ENCODE results near the gene FOSL1. TPM values are rescaled to one million over a fixed set of nuclear protein-coding genes. Genes with fewer than 3 reads are reported as not detected.

FOSL1 gene
- total RNA-seq, 4 donors from 2014 or later = 2.9 to 3.9 TPM; not detected in 2

GRCh38 chr11:65880027-65880426 is 20.2 kb downstream of the FOSL1 start:
- H3K36me3 ChIP-seq = no peaks in the 10 kb centered on the region
- intact Hi-C loops (cut with DNase I; ENCODE audit: low total_unique reads) = loop anchor here (5.0 kb wide), 1 partner anchor 107 kb away; no protein-coding TSS in a partner anchor
- H3K4me3 ChIP-seq = no peak overlapping the region
- H3K9me3 ChIP-seq = no peaks in the 10 kb centered on the region
- TF ChIP-seq CTCF (IDR thresholded peaks at IDR 0.05) (no peak), POLR2A (IDR thresholded peaks at IDR 0.05) (no peak)
- H3K27me3 ChIP-seq = no peaks in the 10 kb centered on the region
- no peaks in the 10 kb centered on the region for H3K4me1 ChIP-seq
- DNase-seq = peak in 1 of 2 donors; percentile 16
- H3K27ac ChIP-seq = no peak overlapping the region

GRCh38 chr11:65879617-65880016 is 20.6 kb downstream of the FOSL1 start, which contains the start of gene CTSW:
TSS of gene CTSW (plus strand) at chr11:65879837. CDS start at chr11:65879855, 18 bp downstream.
- no peak within 1 kb of the TSS for H3K27ac ChIP-seq
- H3K4me1 ChIP-seq = no peaks in the 10 kb centered on the region
- intact Hi-C loops (cut with DNase I; ENCODE audit: low total_unique reads) = loop anchor here (5.0 kb wide), 1 partner anchor 108 kb away; no protein-coding TSS in a partner anchor
- TF ChIP-seq CTCF (IDR thresholded peaks at IDR 0.05) = no peak
- no peak for TF ChIP-seq POLR2A (IDR thresholded peaks at IDR 0.05)
- no peaks in the 10 kb centered on the region for H3K36me3 ChIP-seq
- H3K4me3 ChIP-seq = no peak within 1 kb of the TSS
- DNase-seq = no peak
- no peaks in the 10 kb centered on the region for H3K27me3 ChIP-seq
- H3K9me3 ChIP-seq = no peaks in the 10 kb centered on the region

GRCh38 chr11:65873318-65874156 is 26.7 kb downstream of the FOSL1 start:
- no peaks in the 10 kb centered on the region for H3K36me3 ChIP-seq
- DNase-seq = peak; percentile 96 to 98
- intact Hi-C loops (cut with DNase I; ENCODE audit: low total_unique reads) = no loop called here
- TF ChIP-seq POLR2A (IDR thresholded peaks at IDR 0.05) (peak; percentile 72 to 90), CTCF (IDR thresholded peaks at IDR 0.05) (peak in 2 of 4 experiments; percentile 1 to 13)
- peak overlapping the region; percentile 46 to 73 for H3K4me3 ChIP-seq
- H3K27me3 ChIP-seq = no peaks in the 10 kb centered on the region
- H3K9me3 ChIP-seq = no peaks in the 10 kb centered on the region
- H3K4me1 ChIP-seq = peaks cover 0 to 8% of the 10 kb centered on the region in 2 donors
- peak overlapping the region; percentile 84 to 96 for H3K27ac ChIP-seq

- H3K4me1 ChIP-seq = peaks cover 0 to 8% of the 10 kb centered on the region in 2 donors
- peak within 1 kb of the TSS; percentile 84 to 96 for H3K27ac ChIP-seq
- intact Hi-C loops (cut with DNase I; ENCODE audit: low total_unique reads) = no loop called here
- peak within 1 kb of the TSS; percentile 46 to 73 for H3K4me3 ChIP-seq
- no peak for TF ChIP-seq CTCF (IDR thresholded peaks at IDR 0.05)
- TF ChIP-seq POLR2A (IDR thresholded peaks at IDR 0.05) = peak in 1 of 2 donors; percentile 53
- peak; percentile 62 to 81 for DNase-seq
- no peaks in the 10 kb centered on the region for H3K9me3 ChIP-seq
- H3K27me3 ChIP-seq = no peaks in the 10 kb centered on the region
- no peaks in the 10 kb centered on the region for H3K36me3 ChIP-seq
Measured at GRCh38 chr11:65872586-65873317, 27.4 kb downstream of the FOSL1 start, which contains the start of gene EFEMP2. TSS of gene EFEMP2 (minus strand) at chr11:65872800. CDS start at chr11:65872354, 446 bp downstream.
